CD4-positive, alpha-beta T cell (primary cell): Measurements from ENCODE around the gene NEIL1. TPM values are rescaled to one million over a fixed set of nuclear protein-coding genes. Genes with fewer than 3 reads are reported as not detected.
"Not testable (repeated sequence)": the region's sequence is repeated elsewhere in the genome, so short reads cannot be mapped to it uniquely, and the experiment has no call there.

Experiments used
- ATAC-seq: fragments of 200-7000 bp; cut with Tn5 transposase; one replicate; pipeline ENCODE4 v1.10.0; 2022; ENCODE audit warnings: mild to moderate bottlenecking; ENCODE audit not compliant: poor library complexity
- CTCF ChIA-PET: fragments of 350-600 bp; sonication (Branson Sonifier 250); formaldehyde crosslinking; loops from one replicate; lab custom pipeline; 2021; ENCODE audit warnings: antibody characterized with exemption, inconsistent platforms; lab: Charles Lee
- POLR2A ChIA-PET: fragments of 350-600 bp; sonication (Branson Sonifier 250); formaldehyde crosslinking; loops from one replicate; lab custom pipeline; 2021; ENCODE audit warnings: antibody characterized with exemption, inconsistent platforms; lab: Charles Lee
- DNase-seq, 14 experiments: peaks; one replicate each; pipeline ENCODE4 v3.0.0-alpha.2; 2013 to 2020; ENCODE audit warnings: mixed read lengths in 2 of 14
- H3K27ac ChIP-seq, 2 donors: one replicate each; pipeline versions ENCODE4 v1.5.1 to v1.7.0; 2013; ENCODE audit warnings: low read length in 2 of 2, low read depth in 1 of 2, mild to moderate bottlenecking in 1 of 2
- H3K27me3 ChIP-seq, 2 experiments: 1 replicate in 1 of 2; 2 replicates in 1 of 2; pipeline versions ENCODE4 v1.6.1 to v1.7.0; 2013; ENCODE audit warnings: low read length in 2 of 2, control low read depth in 1 of 2, mild to moderate bottlenecking in 1 of 2, moderate library complexity in 1 of 2; ENCODE audit not compliant: insufficient read depth in 2 of 2, control insufficient read depth in 1 of 2
- H3K36me3 ChIP-seq: one replicate; pipeline ENCODE4 v1.6.1; 2013; ENCODE audit warnings: low read length, control low read depth; ENCODE audit not compliant: insufficient read depth
- H3K4me1 ChIP-seq: one replicate; pipeline ENCODE4 v1.6.1; 2013; ENCODE audit warnings: low read length, control low read depth; ENCODE audit not compliant: insufficient read depth
- H3K4me3 ChIP-seq: one replicate; pipeline ENCODE4 v1.5.1; 2013; ENCODE audit warnings: mild to moderate bottlenecking, low read length, moderate library complexity
- H3K9me3 ChIP-seq, 2 experiments: 1 replicate in 1 of 2; 2 replicates in 1 of 2; pipeline versions ENCODE4 v1.6.1 to v1.7.0; 2013; ENCODE audit warnings: low read length in 2 of 2, mild to moderate bottlenecking in 2 of 2, control low read depth in 1 of 2, moderate library complexity in 1 of 2; ENCODE audit not compliant: control insufficient read depth in 1 of 2, insufficient read depth in 1 of 2
- H3K27ac Mint-ChIP-seq: one replicate; pipeline ENCODE4 v1.8.0; 2020; ENCODE audit warnings: mixed read lengths
- H3K27me3 Mint-ChIP-seq: one replicate; pipeline ENCODE4 v1.8.0; 2021; ENCODE audit warnings: mixed read lengths
- H3K36me3 Mint-ChIP-seq: one replicate; pipeline ENCODE4 v1.8.0; 2021; ENCODE audit warnings: low read depth, mixed read lengths
- H3K4me1 Mint-ChIP-seq: one replicate; pipeline ENCODE4 v1.8.0; 2021; ENCODE audit warnings: low read depth, mixed read lengths
- H3K4me3 Mint-ChIP-seq: one replicate; pipeline ENCODE4 v1.8.0; 2020; ENCODE audit warnings: mild to moderate bottlenecking, mixed read lengths
- H3K9me3 Mint-ChIP-seq: one replicate; pipeline ENCODE4 v1.8.0; 2020; ENCODE audit warnings: mixed read lengths
- CTCF ChIP-seq: fragments of 200-600 bp; IDR thresholded peaks from one replicate; pipeline ENCODE4 v1.8.0; 2022; ENCODE audit warnings: antibody characterized with exemption, mild to moderate bottlenecking
- intact Hi-C, 2 experiments: fragments of 100-400 bp; cut with DNase I in 1 of 2; cut with micrococcal nuclease in 1 of 2; formaldehyde crosslinking; loops; one replicate each; pipeline versions ENCODE4 v1.15.1 to v1.9.0; 2023 to 2025; cut with DNase I, micrococcal nuclease
- total RNA-seq, 174 experiments: library from RNA in 2 of 174; stranded (reverse) in 2 of 174; gene quantifications; one replicate each; pipeline ENCODE4 v1.2.3 and lab custom pipeline; 2021 to 2026

NEIL1 gene
- total RNA-seq, 2 experiments from 2014 or later: 30.5 to 30.6 TPM

DNA sequence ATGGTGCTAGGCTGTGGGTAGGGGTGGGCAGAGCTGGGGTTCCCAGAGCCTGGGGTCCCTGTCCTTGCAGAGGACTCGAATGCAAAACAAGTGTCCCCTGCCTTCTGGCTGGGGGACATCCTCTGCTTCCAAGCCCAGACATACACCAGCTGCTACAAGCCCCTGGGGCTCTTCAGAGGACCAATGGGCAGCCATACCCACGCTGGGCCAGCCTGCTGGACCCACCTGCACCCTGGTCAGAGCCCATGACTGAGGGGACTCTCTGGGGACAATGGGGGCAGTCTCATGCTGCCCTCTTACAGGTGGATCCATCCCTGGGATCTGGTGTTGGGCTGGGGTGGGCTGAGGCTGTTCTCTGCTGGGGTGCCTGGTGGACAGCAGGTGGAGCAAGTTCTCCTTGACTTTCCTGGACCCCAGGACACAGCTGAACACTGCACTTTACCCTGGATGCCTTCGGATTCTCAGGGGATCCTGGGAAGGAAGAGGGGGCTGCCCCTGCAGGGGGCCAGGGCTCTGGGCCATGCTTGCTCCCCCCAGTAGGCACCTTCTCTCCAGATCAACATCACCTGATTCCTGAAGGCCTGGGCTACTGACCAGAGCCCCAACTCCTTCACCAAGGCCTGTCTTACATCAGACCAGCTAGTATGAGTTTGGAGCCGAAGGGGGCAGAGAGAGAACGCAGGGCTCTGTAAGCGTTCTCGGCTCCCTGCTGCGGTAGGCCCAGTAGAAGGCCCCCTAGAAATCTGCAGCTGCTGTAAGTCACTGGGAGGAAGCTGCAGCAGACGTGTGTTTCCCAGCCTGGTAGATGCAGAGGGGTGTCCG lies 18.1 kb upstream of the NEIL1 start:
- no peaks in the 10 kb centered on the region for H3K4me1 Mint-ChIP-seq
- Histone ChIP-seq H3K27ac (no peak overlapping the region), H3K36me3 (no peaks in the 10 kb centered on the region), H3K4me1 (no peaks in the 10 kb centered on the region), H3K4me3 (no peak overlapping the region), H3K27me3 (no peaks in the 10 kb centered on the region), H3K9me3 (no peaks in the 10 kb centered on the region)
- no peak for TF ChIP-seq CTCF
- no peak overlapping the region for H3K27ac Mint-ChIP-seq
- no peak for DNase-seq
- ChIA-PET CTCF (no interaction called here), POLR2A (no interaction called here)
- H3K27me3 Mint-ChIP-seq: no peaks in the 10 kb centered on the region
- H3K36me3 Mint-ChIP-seq: no peaks in the 10 kb centered on the region
- intact Hi-C loops: no loop called here
- H3K4me3 Mint-ChIP-seq: no peak overlapping the region
- ATAC-seq: no peak
- H3K9me3 Mint-ChIP-seq: no peaks in the 10 kb centered on the region

GRCh38 chr15:75329571-75329970 lies 17.3 kb upstream of the NEIL1 start:
- H3K4me3 Mint-ChIP-seq: no peak overlapping the region
- ATAC-seq (no peak), DNase-seq (no peak)
- no peak overlapping the region for H3K27ac Mint-ChIP-seq
- TF ChIP-seq CTCF: no peak
- no peaks in the 10 kb centered on the region for H3K4me1 Mint-ChIP-seq
- ChIA-PET POLR2A (no interaction called here), CTCF (no interaction called here)
- no peaks in the 10 kb centered on the region for H3K36me3 Mint-ChIP-seq
- H3K27me3 ChIP-seq: no peaks in the 10 kb centered on the region
- H3K4me3 ChIP-seq: no peak overlapping the region
- intact Hi-C loops: no loop called here
- H3K27ac ChIP-seq: no peak overlapping the region
- H3K9me3 ChIP-seq: no peaks in the 10 kb centered on the region
- H3K4me1 ChIP-seq: no peaks in the 10 kb centered on the region
- H3K36me3 ChIP-seq: no peaks in the 10 kb centered on the region
- H3K9me3 Mint-ChIP-seq: no peaks in the 10 kb centered on the region
- H3K27me3 Mint-ChIP-seq: no peaks in the 10 kb centered on the region

DNA sequence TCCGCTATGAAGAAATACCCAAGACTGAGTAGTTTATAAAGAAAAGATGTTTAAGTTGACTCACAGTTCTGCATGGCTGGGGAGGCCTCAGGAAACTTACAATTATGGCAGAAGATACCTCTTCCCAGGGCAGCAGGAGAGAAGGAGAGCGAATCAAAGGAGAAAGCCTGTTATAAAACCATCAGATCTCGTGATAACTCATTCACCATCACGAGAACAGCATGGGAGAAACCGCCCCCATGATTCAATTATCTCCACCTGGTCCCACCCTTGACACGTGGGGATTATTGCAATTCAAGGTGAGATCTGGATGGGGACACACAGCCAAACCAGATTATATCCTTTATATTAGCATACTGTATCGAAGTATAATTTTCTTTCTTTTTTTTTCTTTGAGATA lies 14.7 kb upstream of the NEIL1 start:
- ATAC-seq, H3K9me3 Mint-ChIP-seq, H3K27ac ChIP-seq, CTCF ChIA-PET, DNase-seq, POLR2A ChIA-PET, H3K9me3 ChIP-seq, H3K36me3 Mint-ChIP-seq, H3K27ac Mint-ChIP-seq, intact Hi-C loops, H3K27me3 Mint-ChIP-seq, H3K4me3 ChIP-seq, H3K4me3 Mint-ChIP-seq, H3K27me3 ChIP-seq, H3K36me3 ChIP-seq: not testable (repeated sequence)
- peaks cover 15% of the 10 kb centered on the region for H3K4me1 ChIP-seq
- H3K4me1 Mint-ChIP-seq: peaks cover 21% of the 10 kb centered on the region

DNA sequence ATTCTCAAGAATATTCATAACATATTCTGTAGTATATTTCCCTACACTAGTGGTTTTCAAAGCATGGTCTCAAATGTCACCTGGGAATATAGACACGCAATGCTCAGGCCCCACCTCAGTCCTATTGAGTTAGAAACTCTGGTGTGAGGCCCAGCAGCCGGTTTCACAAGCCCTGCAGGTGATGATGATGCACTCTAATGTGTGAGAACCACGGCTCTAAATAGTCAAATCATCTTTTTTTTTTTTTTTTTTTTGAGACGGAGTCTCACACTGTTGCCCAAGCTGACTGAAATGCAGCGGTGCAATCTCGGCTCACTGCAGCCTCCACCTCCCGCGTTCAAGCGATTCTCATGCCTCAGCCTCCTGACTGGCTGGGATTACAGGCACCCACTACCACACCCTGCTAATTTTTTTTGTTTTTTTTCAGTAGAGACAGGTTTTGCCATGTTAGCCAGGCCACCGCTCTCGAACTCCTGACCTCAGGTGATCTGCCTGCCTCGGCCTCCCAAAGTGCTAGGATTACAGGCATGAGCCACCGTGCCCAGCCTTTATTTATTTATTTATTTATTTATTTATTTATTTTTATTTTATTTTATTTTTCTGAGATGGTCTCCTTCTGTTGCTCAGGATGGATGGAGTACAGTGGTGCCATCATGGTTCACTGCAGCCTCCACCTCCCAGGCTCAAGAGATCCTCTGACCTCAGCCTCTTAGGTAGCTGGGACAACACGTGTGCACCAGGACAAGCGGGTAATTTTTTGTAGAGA lies 13.0 kb upstream of the NEIL1 start:
- H3K9me3 ChIP-seq, CTCF ChIA-PET, H3K27ac Mint-ChIP-seq, H3K27ac ChIP-seq, intact Hi-C loops, H3K9me3 Mint-ChIP-seq, ATAC-seq, H3K4me3 Mint-ChIP-seq, H3K27me3 Mint-ChIP-seq, H3K27me3 ChIP-seq, H3K36me3 Mint-ChIP-seq, H3K4me3 ChIP-seq, H3K36me3 ChIP-seq, POLR2A ChIA-PET: not testable (repeated sequence)
- H3K4me1 ChIP-seq: peaks cover 15% of the 10 kb centered on the region
- H3K4me1 Mint-ChIP-seq: peaks cover 21% of the 10 kb centered on the region
- peak in 1 of 14 experiments; percentile 20 for DNase-seq
